ENCODE results near the gene CHAF1B. TPM values are rescaled to one million over a fixed set of nuclear protein-coding genes. Genes with fewer than 3 reads are reported as not detected.

CHAF1B gene
- total RNA-seq, 1 experiment from 2014 or later: 7.7 TPM

GRCh38 chr21:36411301-36411700 is 26.1 kb downstream of the CHAF1B start:
- Mint-ChIP-seq H3K4me1 (ENCODE audit: insufficient read depth, unreplicated experiment) (peaks cover 10% of the 10 kb centered on the region), H3K9me3 (ENCODE audit: unreplicated experiment) (no peaks in the 10 kb centered on the region), H3K27me3 (ENCODE audit: insufficient read depth, unreplicated experiment) (no peaks in the 10 kb centered on the region), H3K27ac (ENCODE audit: low read depth, unreplicated experiment) (no peak overlapping the region), H3K4me3 (ENCODE audit: unreplicated experiment) (no peak overlapping the region), H3K36me3 (ENCODE audit: insufficient read depth, unreplicated experiment) (peaks cover 23% of the 10 kb centered on the region)
- ChIA-PET POLR2A (interaction anchor here (0.8 kb wide), 1 partner anchor 437 kb away, joined by 3 read pairs; no protein-coding TSS in a partner anchor), CTCF (interaction anchor here (0.9 to 1.3 kb wide), 2 partner anchors 9 to 506 kb away, joined by 3 to 5 read pairs; no protein-coding TSS in a partner anchor)
- intact Hi-C loops (cut with micrococcal nuclease): no loop called here
- no peak for TF ChIP-seq CTCF (IDR thresholded peaks at IDR 0.05; ENCODE audit: unreplicated experiment)
- DNase-seq (ENCODE audit: unreplicated experiment): no peak
- no TSS peak for BruUV-seq (replicated peaks)

- Mint-ChIP-seq H3K27ac (ENCODE audit: low read depth, unreplicated experiment) (no peak overlapping the region), H3K9me3 (ENCODE audit: unreplicated experiment) (no peaks in the 10 kb centered on the region), H3K36me3 (ENCODE audit: insufficient read depth, unreplicated experiment) (peaks cover 28% of the 10 kb centered on the region), H3K27me3 (ENCODE audit: insufficient read depth, unreplicated experiment) (no peaks in the 10 kb centered on the region), H3K4me1 (ENCODE audit: insufficient read depth, unreplicated experiment) (peaks cover 3% of the 10 kb centered on the region), H3K4me3 (ENCODE audit: unreplicated experiment) (no peak overlapping the region)
- intact Hi-C loops (cut with micrococcal nuclease): no loop called here
- POLR2A ChIA-PET: no interaction called here
- CTCF ChIA-PET: no interaction called here
- TF ChIP-seq CTCF (IDR thresholded peaks at IDR 0.05; ENCODE audit: unreplicated experiment): no peak
- no peak for DNase-seq (ENCODE audit: unreplicated experiment)
- no TSS peak for BruUV-seq (replicated peaks)
Observed at GRCh38 chr21:36412916-36413315, 27.7 kb downstream of the CHAF1B start.

- H3K4me1 Mint-ChIP-seq (ENCODE audit: insufficient read depth, unreplicated experiment): no peaks in the 10 kb centered on the region
- no peak for TF ChIP-seq CTCF (IDR thresholded peaks at IDR 0.05; ENCODE audit: unreplicated experiment)
- H3K27ac Mint-ChIP-seq (ENCODE audit: low read depth, unreplicated experiment): no peak overlapping the region
- no peaks in the 10 kb centered on the region for H3K9me3 Mint-ChIP-seq (ENCODE audit: unreplicated experiment)
- no peak for DNase-seq (ENCODE audit: unreplicated experiment)
- CTCF ChIA-PET: interaction anchor here (0.6 kb wide), 1 partner anchor 677 kb away, joined by 4 read pairs; no protein-coding TSS in a partner anchor
- intact Hi-C loops (cut with micrococcal nuclease): no loop called here
- no TSS peak for BruUV-seq (replicated peaks)
- H3K4me3 Mint-ChIP-seq (ENCODE audit: unreplicated experiment): no peak overlapping the region
- H3K36me3 Mint-ChIP-seq (ENCODE audit: insufficient read depth, unreplicated experiment): peaks cover 24% of the 10 kb centered on the region
- POLR2A ChIA-PET: no interaction called here
- H3K27me3 Mint-ChIP-seq (ENCODE audit: insufficient read depth, unreplicated experiment): no peaks in the 10 kb centered on the region
Observed at GRCh38 chr21:36415375-36415774, 30.2 kb downstream of the CHAF1B start.

- H3K27me3 Mint-ChIP-seq (ENCODE audit: insufficient read depth, unreplicated experiment): no peaks in the 10 kb centered on the region
- no peaks in the 10 kb centered on the region for H3K4me1 Mint-ChIP-seq (ENCODE audit: insufficient read depth, unreplicated experiment)
- peaks cover 23% of the 10 kb centered on the region for H3K36me3 Mint-ChIP-seq (ENCODE audit: insufficient read depth, unreplicated experiment)
- POLR2A ChIA-PET: no interaction called here
- no peak overlapping the region for H3K4me3 Mint-ChIP-seq (ENCODE audit: unreplicated experiment)
- DNase-seq (ENCODE audit: unreplicated experiment): no peak
- no peaks in the 10 kb centered on the region for H3K9me3 Mint-ChIP-seq (ENCODE audit: unreplicated experiment)
- H3K27ac Mint-ChIP-seq (ENCODE audit: low read depth, unreplicated experiment): no peak overlapping the region
- intact Hi-C loops (cut with micrococcal nuclease): no loop called here
- no TSS peak for BruUV-seq (replicated peaks)
- no peak for TF ChIP-seq CTCF (IDR thresholded peaks at IDR 0.05; ENCODE audit: unreplicated experiment)
- CTCF ChIA-PET: interaction anchor here (0.5 to 1.9 kb wide), 14 partner anchors 9 to 583 kb away, joined by 3 to 8 read pairs (median 4); partner anchors contain the start of gene CLDN14
Observed at GRCh38 chr21:36419241-36419640, 34.0 kb downstream of the CHAF1B start.
